ENCODE results near the gene WBP2. TPM values are rescaled to one million over a fixed set of nuclear protein-coding genes. Genes with fewer than 3 reads are reported as not detected.

Gene WBP2
- total and polyA plus RNA-seq, 2 of the 13 experiments (the other 11 are each of a cell fraction or from before 2014, with no cell fraction given): 29.2 to 29.5 TPM

GRCh38 chr17:75843577-75844529 lies 11.3 kb downstream of the WBP2 start, which contains the start of gene UNC13D (continued):
- TF ChIP-seq HMG20B (CRISPR knock-in tag; conservative IDR thresholded peaks at IDR 0.05) (no peak), PHF20 (CRISPR knock-in tag; IDR thresholded peaks at IDR 0.05) (no peak; the same call in 1 of the 2 replicates), ZNF619 (CRISPR knock-in tag; IDR thresholded peaks at IDR 0.05) (no peak; the same call in 1 of the 2 replicates), SNAPC4 (CRISPR knock-in tag; IDR thresholded peaks at IDR 0.05) (no peak), ETV5 (CRISPR knock-in tag; IDR thresholded peaks at IDR 0.05; ENCODE audit: borderline replicate concordance) (peak; percentile 74; the same call in 1 of the 2 replicates), KLF13 (CRISPR knock-in tag; IDR thresholded peaks at IDR 0.05) (peak; percentile 56; the same call in 1 of the 2 replicates), SALL2 (CRISPR knock-in tag; IDR thresholded peaks at IDR 0.05) (no peak; the same call in 1 of the 2 replicates), CENPX (CRISPR knock-in tag; IDR thresholded peaks at IDR 0.05) (no peak), NR1H2 (CRISPR knock-in tag; IDR thresholded peaks at IDR 0.05; ENCODE audit: borderline replicate concordance, low read depth) (no peak), CREB1 (IDR thresholded peaks at IDR 0.05) (no peak), CREB1 (CRISPR knock-in tag; IDR thresholded peaks at IDR 0.05) (no peak), HDAC6 (IDR thresholded peaks at IDR 0.05; ENCODE audit: low read depth, low read length) (no peak), ZNF343 (CRISPR knock-in tag; IDR thresholded peaks at IDR 0.05) (peak; percentile 69; the same call in 1 of the 2 replicates), ARID4A (CRISPR knock-in tag; IDR thresholded peaks at IDR 0.05; ENCODE audit: borderline replicate concordance) (peak; percentile 26; the same call in 1 of the 2 replicates), JUND (CRISPR knock-in tag; IDR thresholded peaks at IDR 0.05) (0 out of 2 replicates have a peak, but pooled peaks have one; percentile 10), ZBTB33 (CRISPR knock-in tag; IDR thresholded peaks at IDR 0.05) (peak; percentile 88), NR2F1 (CRISPR knock-in tag; IDR thresholded peaks at IDR 0.05) (no peak)

Measured in HepG2 (cell line).